Measurements from ENCODE around the gene ZNRD2. TPM values are rescaled to one million over a fixed set of nuclear protein-coding genes. Genes with fewer than 3 reads are reported as not detected.

ZNRD2 gene
- total and polyA plus RNA-seq, 10 of the 15 experiments (the other 5 are each of a cell fraction or from before 2014, with no cell fraction given), result 7.9 to 111 (median 55.4) TPM

- no peak for TF ChIP-seq ZBTB33 (IDR thresholded peaks at IDR 0.05)
- peak; percentile 83 for TF ChIP-seq RELA (IDR thresholded peaks at IDR 0.05; ENCODE audit: borderline replicate concordance, partially characterized antibody)
- peak; percentile 95 for TF ChIP-seq E4F1 (IDR thresholded peaks at IDR 0.05; ENCODE audit: borderline replicate concordance, partially characterized antibody)
- 0 out of 2 replicates have a peak, but pooled peaks have one; percentile 21 for TF ChIP-seq IRF4 (IDR thresholded peaks at IDR 0.05; ENCODE audit: low read depth, low read length)
- peak; percentile 69; the same call in 1 of the 2 replicates for TF ChIP-seq RFX5 (IDR thresholded peaks at IDR 0.05; ENCODE audit: low read depth, low read length)
- TF ChIP-seq SREBF2 (IDR thresholded peaks at IDR 0.05; ENCODE audit: low read length), result no peak; the same call in 1 of the 2 replicates
- peak in 1 of 2 experiments; percentile 57; a peak in 2 of 4 replicates for TF ChIP-seq EP300 (IDR thresholded peaks at IDR 0.05; ENCODE audit: borderline replicate concordance in 1 of 2, control insufficient read depth in 1 of 2, low read depth in 2 of 2, low read length in 2 of 2)
- peak; percentile 33; the same call in 1 of the 2 replicates for TF ChIP-seq CBFB (IDR thresholded peaks at IDR 0.05; ENCODE audit: low read depth)
- peak; percentile 80; the same call in 1 of the 2 replicates for TF ChIP-seq POLR2AphosphoS5 (IDR thresholded peaks at IDR 0.05; ENCODE audit: low read length)
- TF ChIP-seq DPF2 (IDR thresholded peaks at IDR 0.05), result peak; percentile 98
- peak; percentile 74 for TF ChIP-seq ELK1 (IDR thresholded peaks at IDR 0.05; ENCODE audit: low read depth, low read length)
- TF ChIP-seq HDGF (IDR thresholded peaks at IDR 0.05), result peak; percentile 79; the same call in 1 of the 2 replicates
- peak; percentile 99 for TF ChIP-seq SP1 (IDR thresholded peaks at IDR 0.05; ENCODE audit: low read depth, low read length)
- peak; percentile 81; the same call in 1 of the 2 replicates for TF ChIP-seq POLR2AphosphoS2 (IDR thresholded peaks at IDR 0.05; ENCODE audit: low read depth, low read length)
- TF ChIP-seq HSF1 (IDR thresholded peaks at IDR 0.05; ENCODE audit: low read depth, low read length), result peak; percentile 78; the same call in 1 of the 2 replicates
- peak; percentile 100 for TF ChIP-seq NR2C1 (IDR thresholded peaks at IDR 0.05)
- no peak for TF ChIP-seq ZNF622 (IDR thresholded peaks at IDR 0.05)
- TF ChIP-seq CTCF (IDR thresholded peaks at IDR 0.05 in 2 of 3, conservative IDR thresholded peaks at IDR 0.05 in 1 of 3; ENCODE audit: control insufficient read depth in 2 of 3, extremely low read depth in 1 of 3, insufficient read depth in 1 of 3, low read depth in 3 of 3, low read length in 3 of 3), result no peak
- TF ChIP-seq ATF7 (IDR thresholded peaks at IDR 0.05; ENCODE audit: low read depth), result peak; percentile 82
- TF ChIP-seq ZNF217 (IDR thresholded peaks at IDR 0.05), result no peak
- no peak for TF ChIP-seq SMAD1 (IDR thresholded peaks at IDR 0.05; ENCODE audit: low read depth, partially characterized antibody)
These were observed 45.1 kb downstream of the ZNRD2 start, which contains the start of gene PCNX3 (continued) for GRCh38 chr11:65615229-65615949.
